SKM-1 (cell line): Measurements from ENCODE around the gene KASH5.

ENCODE experiments used
- DNase-seq: peaks from one replicate; lab custom pipeline; 2025; ENCODE audit not compliant: unreplicated experiment; lab: John Stamatoyannopoulos, UW

The KASH5 gene, protein sequence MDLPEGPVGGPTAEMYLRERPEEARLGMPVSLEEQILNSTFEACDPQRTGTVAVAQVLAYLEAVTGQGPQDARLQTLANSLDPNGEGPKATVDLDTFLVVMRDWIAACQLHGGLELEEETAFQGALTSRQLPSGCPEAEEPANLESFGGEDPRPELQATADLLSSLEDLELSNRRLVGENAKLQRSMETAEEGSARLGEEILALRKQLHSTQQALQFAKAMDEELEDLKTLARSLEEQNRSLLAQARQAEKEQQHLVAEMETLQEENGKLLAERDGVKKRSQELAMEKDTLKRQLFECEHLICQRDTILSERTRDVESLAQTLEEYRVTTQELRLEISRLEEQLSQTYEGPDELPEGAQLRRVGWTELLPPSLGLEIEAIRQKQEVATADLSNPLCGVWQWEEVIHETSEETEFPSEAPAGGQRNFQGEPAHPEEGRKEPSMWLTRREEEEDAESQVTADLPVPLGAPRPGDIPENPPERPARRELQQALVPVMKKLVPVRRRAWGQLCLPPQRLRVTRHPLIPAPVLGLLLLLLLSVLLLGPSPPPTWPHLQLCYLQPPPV

DNA sequence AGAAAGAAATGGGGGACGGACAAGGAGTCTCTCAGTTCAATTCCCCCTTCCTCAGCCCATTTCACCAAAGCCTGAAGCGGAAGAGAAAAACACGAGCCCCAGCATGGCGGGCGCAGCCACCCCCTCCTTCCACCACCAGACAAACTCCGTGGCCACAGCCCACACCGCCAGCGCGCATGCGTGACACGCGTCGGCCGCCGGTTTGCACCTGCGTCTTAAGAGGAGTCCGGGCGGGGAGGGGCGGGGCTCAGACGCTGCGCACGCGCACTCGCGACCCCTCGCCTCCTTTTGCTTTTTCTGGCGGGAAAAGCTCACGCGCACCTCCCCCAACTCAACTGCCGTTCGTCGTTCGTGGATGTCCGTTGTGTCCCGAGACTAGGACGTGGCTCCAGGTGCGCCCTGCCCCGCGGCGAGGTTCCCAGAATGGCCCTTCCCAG, at the start of gene KASH5:
KASH5 (plus strand) TSS at position 314 of the 437 bp plus-strand sequence. CDS start 2,635 bp downstream, outside the sequence.
- DNase-seq, result no peak

DNA sequence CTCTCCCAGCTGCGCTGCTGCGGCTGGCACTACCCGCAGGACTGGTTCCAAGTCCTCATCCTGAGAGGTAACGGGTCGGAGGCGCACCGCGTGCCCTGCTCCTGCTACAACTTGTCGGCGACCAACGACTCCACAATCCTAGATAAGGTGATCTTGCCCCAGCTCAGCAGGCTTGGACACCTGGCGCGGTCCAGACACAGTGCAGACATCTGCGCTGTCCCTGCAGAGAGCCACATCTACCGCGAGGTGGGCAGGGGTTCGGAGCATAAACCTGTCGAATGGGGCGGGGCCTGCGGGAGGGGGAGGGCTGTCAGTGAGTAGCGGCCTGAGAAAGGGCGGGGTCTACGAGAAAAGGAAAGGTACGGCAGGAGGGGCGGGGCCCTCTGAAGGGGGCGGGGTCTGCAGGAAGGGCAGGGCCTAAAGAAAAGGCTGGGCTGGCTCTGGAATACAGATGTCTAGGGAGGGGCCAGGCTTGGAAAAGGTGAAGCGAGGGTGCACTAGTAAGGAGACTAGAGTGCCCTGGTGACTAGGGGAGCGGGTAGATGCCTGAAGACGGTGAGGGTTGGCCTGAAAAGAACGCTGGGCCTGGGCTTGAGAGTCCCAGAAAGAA, 49.3 kb upstream of the KASH5 start:
- DNase-seq, result no peak

DNA sequence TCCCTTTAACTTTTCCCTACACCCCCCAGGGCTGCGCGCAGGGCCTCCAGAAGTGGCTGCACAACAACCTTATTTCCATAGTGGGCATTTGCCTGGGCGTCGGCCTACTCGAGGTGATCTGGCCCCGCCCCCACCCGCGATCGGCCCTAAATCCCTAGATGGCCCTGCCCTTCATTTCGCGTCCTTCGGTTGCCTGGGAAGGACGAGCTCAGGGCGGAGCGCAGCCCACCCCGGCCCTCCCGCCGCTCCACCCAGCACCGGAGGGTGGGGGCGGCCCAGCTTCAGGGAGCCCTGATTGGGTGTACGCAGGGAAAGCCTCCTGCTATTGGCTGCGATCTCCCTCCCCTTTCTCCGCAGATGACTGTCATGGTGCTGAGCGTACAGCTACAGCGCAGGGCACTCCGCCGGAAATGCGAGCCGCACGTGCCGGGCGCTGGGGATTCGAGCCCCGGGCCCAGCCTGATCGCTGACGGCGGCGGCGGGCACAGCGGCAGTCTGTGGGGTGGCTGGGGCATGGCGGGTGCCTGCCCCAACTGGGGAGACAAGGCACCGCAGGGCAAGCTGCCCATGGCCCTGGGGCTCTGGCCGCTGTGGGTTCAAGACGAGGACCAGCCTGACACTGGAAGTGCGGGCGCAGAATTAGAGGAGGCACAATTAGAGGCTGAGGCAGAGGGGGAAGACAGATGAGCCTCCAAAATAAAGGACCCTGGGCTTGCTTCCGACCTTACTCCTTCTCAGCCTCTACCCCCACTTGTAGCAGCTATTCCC, 48.6 kb upstream of the KASH5 start:
- DNase-seq, result no peak

DNA sequence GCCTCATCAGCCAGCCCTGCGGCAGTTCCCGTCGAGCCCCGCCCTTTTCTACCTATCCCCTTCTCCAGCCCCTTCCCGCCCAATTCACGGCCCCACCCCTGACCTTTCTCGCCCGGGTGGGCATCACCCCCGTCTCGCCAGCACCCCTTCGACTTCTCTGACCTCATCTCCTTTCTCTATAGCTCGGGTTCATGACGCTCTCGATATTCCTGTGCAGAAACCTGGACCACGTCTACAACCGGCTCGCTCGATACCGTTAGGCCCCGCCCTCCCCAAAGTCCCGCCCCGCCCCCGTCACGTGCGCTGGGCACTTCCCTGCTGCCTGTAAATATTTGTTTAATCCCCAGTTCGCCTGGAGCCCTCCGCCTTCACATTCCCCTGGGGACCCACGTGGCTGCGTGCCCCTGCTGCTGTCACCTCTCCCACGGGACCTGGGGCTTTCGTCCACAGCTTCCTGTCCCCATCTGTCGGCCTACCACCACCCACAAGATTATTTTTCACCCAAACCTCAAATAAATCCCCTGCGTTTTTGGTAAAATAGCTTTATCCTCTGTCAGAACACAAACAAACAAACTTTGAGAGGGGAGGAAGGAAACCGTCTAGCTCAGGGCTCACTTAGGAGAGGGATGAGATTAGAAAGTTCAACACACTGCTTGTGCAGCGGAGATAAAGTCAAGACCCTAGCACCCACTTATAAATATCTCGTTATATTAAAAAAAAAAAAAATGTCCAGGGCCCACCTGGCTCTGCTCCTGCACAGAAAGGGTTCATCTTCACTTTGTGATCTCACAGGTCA, 47.8 kb upstream of the KASH5 start:
- no peak for DNase-seq

DNA sequence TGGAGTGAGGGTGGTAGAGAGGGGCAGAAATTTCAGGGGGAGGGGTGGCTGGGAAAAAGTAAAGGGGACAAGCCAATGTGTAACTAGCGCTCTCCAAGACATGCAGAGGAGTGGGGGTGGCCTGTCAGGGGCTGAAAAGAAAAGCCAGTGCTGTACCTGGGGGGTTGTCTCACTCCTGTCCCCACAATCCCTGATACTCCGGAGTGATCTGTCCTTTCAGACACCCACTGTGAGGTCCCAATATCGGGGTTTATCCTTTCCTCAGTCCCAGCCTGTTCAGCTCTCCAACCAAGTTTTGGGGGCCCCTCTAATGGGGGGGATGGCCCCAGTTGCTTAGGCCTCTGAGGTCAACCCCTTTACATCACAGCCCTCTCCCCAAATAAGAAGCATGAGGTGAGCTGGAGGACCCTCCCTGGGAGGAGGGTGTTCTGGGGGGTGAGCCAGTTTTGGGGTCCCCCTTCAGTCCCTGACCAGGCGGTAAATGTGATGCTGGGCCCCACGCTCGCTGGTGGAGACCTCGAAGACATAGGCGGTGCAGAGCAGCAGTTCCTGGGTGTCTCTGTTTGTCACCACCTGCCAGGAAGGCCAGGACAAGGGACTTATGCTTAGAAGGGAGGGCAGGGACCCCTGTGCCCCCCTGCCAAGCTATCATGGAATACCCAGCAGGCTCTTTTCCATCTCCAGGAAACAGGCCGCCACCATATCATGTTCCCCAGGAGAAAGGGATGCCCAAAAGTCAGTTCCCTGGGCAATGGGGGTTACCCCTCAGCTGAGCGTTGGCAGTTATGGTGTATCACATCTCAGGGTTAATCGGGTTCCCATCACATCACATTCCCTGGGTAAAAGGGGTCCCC, 47.0 kb upstream of the KASH5 start:
- DNase-seq, result no peak

DNA sequence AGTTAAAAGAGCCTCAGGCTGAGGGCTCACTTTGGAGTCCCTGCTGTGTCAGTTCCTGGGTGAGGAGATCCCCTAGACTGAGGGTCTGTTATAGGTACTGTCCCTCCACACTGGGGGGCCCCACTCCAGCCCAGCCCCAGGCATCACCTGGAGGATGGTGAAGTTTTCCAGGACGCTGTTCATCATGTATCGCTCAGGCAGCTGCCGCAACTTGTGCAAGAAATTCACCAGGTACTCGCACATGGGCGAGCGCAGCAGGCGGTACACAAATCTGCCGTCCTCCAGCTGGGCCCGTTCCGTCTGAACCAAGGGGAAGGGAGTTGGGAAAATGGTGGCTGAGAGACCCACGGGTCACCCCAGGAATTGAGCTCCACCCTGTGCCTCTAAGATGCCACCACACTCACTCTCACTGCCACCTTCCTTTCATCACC, 45.7 kb upstream of the KASH5 start:
- no peak for DNase-seq

DNA sequence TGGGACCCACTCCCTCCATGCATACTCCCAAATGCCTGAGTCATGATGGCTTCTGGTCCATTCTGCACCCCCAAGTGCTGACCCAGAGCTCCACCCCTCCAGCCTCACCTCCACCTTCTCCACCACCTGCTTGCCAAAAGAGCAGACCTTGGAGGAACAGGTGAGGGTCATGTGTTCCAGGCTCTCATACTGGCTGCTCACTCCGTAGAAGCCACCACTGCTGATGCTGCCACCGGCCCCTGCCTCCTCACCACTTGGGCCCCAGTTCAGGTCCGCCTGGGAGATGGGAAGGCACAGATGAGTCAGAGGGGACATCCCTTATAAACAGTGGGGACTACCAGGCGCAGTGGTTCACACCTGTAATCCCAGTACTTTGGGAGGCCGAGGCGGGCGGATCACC, 44.9 kb upstream of the KASH5 start:
- DNase-seq, result no peak

DNA sequence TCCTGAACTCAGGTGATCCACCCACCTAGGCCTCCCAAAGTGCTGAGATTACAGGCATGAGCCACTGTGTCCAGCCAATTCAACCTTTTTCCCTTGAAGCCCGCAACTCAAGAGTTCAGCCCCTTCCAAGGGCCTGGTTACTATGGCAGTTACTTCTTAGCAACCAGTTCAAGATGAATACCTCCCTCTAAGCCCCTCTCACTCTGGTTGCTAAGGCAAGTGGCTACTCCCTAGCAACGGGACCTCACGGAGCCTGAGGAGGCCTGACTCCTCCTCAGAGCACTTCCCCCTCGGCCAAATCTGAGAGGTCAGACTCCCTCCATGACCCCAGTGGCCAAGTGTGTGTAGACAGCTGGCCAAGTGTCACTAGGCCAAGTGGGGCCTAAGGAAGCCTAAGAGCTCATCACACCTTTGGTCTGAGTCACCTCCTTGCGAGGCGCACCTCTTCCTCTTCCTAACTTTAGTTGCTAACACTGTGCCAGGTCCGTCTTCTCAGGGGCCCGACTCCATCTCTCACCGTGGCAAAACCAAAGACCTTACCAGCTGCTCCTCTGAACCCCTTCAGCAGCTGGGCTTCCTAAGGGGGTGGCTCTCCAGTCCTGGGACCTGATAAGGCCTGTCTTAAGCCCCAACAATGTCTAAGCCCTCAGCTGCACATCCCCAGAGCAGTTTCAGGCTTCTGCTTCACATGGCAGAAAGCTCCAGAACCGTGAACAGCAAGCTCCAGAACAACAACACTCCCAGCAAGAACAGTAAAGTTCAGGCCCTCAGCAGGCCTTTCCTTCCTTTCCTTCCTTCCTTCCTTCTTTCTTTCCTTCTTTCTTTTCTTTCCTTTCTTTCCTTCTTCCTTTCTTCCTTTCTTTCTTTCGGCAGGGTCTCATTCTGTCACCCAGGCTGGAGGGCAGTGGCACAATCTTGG, 43.3 kb upstream of the KASH5 start:
- DNase-seq, result no peak

DNA sequence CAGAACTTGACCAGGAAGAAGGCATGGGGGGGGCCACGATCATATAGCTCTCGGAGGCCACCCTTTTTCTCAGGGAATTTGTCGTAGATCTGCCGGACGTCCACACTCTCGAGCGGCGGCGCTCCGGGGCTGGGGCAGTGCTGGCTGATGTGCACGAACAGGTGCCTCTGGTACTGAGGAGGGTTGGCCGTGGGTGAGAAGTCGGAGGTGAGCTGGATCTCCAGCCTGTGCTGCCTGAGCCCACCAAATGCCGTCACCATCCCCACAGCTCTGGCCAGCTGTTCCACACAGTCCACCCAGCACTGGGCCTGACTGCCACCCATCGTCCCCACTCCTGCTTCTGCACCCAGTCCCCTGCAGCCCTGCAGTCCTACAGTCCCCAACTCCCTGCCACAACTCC, 40.9 kb upstream of the KASH5 start:
- no peak for DNase-seq

DNA sequence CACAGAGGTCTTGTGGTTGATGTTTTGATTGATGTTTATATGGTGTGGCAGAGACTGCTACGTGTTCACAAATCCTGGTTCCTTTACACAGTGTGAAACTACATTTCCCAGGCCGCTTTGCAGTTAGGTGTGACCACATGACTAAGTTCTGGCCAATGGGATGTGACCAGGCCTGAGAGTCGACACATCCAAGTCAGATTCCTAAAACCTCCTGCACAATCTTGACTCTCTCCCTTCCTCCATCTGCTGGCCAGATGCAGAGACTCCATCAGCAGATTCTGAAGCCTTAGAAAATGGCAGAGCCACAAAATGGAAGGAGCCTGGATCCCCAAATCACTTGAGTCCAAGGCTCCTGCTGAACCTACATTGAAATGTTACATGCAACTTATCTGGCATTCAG, 40.2 kb upstream of the KASH5 start:
- no peak for DNase-seq

DNA sequence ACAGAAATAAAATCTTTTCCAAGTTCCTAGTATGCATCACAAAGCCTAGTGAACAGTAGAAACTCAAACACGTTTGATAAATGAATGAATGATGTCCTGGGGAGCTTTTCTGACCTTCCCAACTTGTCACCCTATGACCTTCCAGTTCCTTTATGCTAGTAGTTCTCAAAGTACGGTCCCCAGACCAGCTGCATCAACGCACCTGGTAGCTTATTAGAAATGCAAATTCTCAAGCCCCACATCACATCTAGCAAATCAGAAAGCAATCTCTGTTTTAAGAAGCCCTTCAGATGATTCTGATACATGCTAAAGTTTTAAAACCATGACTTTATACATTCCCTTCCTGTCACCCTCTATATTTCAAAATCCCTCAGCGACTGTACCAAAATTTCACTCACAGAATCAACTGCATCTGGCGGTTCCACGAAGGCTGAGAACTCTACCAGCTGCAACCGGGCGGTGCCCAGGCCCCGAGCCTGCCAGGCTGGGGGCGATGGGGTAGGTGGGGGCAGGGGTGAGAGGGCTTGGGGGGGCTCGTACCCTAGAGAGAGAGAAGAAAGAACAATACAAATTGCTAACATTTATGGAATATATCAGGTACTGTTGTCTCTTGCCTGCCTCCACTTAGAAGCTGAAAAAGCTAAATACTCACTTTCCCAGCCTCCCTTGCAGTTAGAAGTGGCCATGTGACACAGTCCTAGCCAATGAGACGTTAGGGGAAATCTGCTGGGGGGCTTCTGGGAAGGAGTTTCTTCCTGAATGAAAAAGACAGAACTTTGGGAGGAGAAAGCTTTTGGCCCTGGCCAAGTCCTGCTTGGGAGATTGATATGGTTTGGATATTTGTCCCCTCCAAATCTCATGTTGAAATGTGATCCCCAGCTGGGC, 39.5 kb upstream of the KASH5 start:
- DNase-seq, result no peak

DNA sequence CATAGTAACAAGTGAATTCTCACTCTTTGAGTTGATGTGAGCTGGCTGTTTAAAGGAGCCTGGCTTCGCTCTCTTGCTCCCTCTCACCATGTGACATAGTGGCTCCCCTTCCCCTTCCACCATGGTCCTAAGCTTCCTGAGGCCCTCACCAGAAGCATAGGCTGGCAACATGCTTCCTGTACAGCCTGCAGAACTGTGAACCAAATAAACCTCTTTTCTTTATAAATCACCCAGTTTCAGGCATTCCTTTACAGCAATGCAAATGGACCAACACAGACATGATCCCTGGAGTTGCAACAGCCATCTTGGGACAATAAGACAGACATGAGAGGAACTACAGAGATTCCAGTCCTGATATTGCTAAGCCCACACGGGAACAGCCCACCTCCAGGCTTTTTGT, 38.5 kb upstream of the KASH5 start:
- no peak for DNase-seq

DNA sequence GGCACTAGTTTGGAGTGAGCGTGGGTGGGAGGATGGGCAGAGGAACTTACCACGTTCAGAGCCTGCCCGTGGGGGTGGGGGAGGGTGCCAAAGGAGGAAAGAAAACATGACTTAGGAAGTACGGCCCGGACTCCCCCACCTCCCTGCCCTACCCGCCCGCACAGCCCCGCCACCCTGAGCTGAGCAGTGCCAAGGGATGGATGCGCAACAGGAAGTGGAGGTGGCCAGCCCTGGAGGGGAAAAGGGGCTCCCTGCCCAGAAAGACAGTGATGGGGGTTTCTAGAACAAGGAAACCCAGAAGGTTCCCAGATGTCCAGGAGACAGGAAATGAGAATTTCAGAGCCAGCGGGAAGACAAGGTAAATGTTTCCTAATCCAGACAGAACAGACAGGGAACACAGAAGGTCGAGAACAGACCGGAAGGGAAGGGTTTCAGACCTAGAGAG, 32.1 kb upstream of the KASH5 start:
- DNase-seq, result no peak

DNA sequence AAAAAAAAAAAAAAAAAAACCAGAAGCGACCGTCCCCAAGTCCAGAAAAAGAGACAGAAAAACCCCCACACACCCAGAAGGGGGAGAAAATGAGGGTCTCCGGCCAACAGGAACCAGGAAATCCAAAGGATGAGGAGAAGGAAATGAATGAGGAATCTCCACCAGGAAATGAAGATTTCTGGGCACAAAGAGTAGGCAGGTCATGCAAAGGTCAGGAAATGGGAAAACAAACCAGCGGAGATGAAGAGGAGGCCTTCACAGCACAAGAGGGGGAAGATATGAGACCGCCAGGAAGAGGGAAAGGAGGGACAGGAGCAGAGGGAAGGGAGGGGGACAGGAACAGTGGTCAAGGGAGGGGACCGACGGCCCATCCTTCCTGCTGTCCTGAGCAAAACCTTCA, 31.7 kb upstream of the KASH5 start:
- no peak for DNase-seq

DNA sequence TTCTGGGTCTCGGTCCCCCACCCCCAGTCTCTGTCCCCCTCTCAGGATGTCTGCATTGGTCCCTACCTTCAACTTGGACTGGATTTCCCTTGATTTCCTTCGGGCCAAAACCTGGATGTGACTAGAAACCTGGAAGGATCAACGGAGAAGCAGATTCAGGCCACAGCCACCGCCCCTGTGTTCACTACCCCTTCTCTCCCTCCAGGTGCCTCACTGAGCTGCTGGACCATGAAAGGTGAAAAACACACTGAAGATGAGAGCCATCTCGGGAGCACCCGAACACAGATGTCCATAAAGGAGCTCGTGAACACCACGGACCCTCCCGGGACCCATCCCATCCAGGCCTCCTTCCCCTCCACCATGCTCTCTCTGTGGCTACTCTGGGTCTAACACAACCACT, 30.9 kb upstream of the KASH5 start:
- no peak for DNase-seq

DNA sequence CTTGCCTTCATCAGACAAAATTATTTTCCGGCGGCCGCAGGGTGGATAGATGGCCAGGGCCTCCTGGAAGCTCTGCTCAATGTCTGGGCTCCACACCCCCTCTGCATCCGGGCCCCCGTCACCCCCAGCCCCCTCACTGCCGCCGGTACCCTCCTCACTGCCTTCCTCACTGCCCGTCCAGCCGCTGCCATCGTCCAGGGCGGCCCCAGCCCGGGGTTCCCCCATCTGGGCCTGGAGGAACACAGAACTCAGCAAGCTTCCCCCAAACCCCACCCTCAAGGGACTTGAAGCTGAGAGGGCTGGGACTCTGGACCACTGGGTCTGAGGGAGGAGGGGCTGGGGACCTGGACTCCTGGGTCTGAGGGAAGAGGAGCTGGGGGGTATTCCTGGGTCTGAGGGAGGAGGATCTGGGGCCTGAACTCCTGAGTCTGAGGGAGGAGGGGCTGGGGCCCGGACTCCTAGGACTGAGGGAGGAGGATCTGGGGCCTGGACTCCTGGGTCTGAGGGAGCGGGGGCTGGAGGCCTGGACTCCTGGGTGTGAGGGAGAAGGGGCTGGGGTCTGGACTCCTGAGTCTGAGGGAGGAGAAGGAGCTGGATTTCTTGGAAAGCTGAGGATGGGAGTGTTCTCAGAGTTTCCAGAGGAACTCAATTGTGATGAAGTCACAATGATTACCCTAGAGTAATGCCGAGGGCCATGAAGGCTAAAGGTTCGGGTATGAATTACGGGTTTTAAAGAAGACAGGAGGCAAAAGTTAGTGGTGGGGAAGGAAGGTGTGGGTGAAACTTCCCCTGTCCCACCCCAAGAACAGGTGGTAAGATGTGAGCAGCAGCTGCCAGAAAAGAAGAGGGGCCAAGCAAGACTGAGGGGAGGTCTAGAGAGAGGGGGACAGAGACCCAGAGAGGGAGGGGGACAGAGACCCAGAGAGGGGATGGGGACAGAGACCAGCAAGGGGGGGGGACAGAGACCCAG, 27.9 kb upstream of the KASH5 start:
- DNase-seq, result no peak
